HG03175 (cell line): ENCODE data around the gene TOP3A.
"Not testable (repeated sequence)": the region's sequence is repeated elsewhere in the genome, so short reads cannot be mapped to it uniquely, and the experiment has no call there.

Experiments used
- ATAC-seq: cut with Tn5 transposase; IDR thresholded peaks from one replicate; pipeline ENCODE4 v1.9.1; 2021; ENCODE audit warnings: mild to moderate bottlenecking, moderate library complexity; ENCODE audit not compliant: unreplicated experiment

Gene TOP3A

GRCh38 chr17:18324140-18325050, 9.6 kb upstream of the TOP3A start:
- ATAC-seq = no peak

GRCh38 chr17:18323507-18324139, 8.8 kb upstream of the TOP3A start:
- no peak for ATAC-seq

GRCh38 chr17:18323007-18323406, 8.2 kb upstream of the TOP3A start:
- no peak for ATAC-seq

GRCh38 chr17:18322522-18322921, 7.7 kb upstream of the TOP3A start:
- ATAC-seq = no peak

GRCh38 chr17:18321309-18321708, 6.5 kb upstream of the TOP3A start:
- no peak for ATAC-seq

- ATAC-seq = no peak
Observed at GRCh38 chr17:18320301-18320700, 5.5 kb upstream of the TOP3A start.

- ATAC-seq = no peak
Observed at GRCh38 chr17:18319604-18320256, 4.9 kb upstream of the TOP3A start.

GRCh38 chr17:18318771-18319450, 4.1 kb upstream of the TOP3A start:
- no peak for ATAC-seq

- no peak for ATAC-seq
Observed at GRCh38 chr17:18318117-18318516, 3.3 kb upstream of the TOP3A start.

- ATAC-seq = no peak
Observed at GRCh38 chr17:18315961-18316360, 1.2 kb upstream of the TOP3A start.

GRCh38 chr17:18315562-18315922, 748 bp upstream of the TOP3A start:
- ATAC-seq = peak; percentile 2

- ATAC-seq = no peak
Observed at GRCh38 chr17:18314059-18314730, 599 bp downstream of the TOP3A start.

GRCh38 chr17:18309202-18309601, 5.6 kb downstream of the TOP3A start:
- no peak for ATAC-seq

- ATAC-seq = not testable (repeated sequence)
Observed at GRCh38 chr17:18303206-18303605, 11.6 kb downstream of the TOP3A start.

GRCh38 chr17:18300725-18301480, 13.9 kb downstream of the TOP3A start:
- no peak for ATAC-seq

GRCh38 chr17:18298061-18298460, 16.7 kb downstream of the TOP3A start:
- not testable (repeated sequence) for ATAC-seq

GRCh38 chr17:18291718-18292540, 22.9 kb downstream of the TOP3A start:
- ATAC-seq = no peak

GRCh38 chr17:18285296-18285695, 29.5 kb downstream of the TOP3A start:
- ATAC-seq = no peak

GRCh38 chr17:18281788-18282187, 33.0 kb downstream of the TOP3A start:
- ATAC-seq = no peak
